Body of pancreas (tissue), 4 donors: ENCODE data around the gene MAP3K12.

Experiments used
- CTCF ChIP-seq, 7 experiments: fragments of 450-650 bp in 4 of 7; fragments of 200-600 bp in 3 of 7; sonication (generic) in 3 of 7; IDR thresholded peaks; one replicate each; pipeline ENCODE4 v1.5.1; 2016 to 2019; ENCODE audit warnings: antibody characterized with exemption in 7 of 7
- POLR2A ChIP-seq, 3 donors: fragments of 450-650 bp; IDR thresholded peaks; one replicate each; pipeline ENCODE4 v1.6.1; 2016; ENCODE audit warnings: antibody characterized with exemption in 3 of 3, mild to moderate bottlenecking in 2 of 3

- no peak for TF ChIP-seq CTCF (IDR thresholded peaks at IDR 0.05)
- no peak for TF ChIP-seq POLR2A (IDR thresholded peaks at IDR 0.05)
These were observed 31.4 kb downstream of the MAP3K12 start for GRCh38 chr12:53467880-53468279.
